Measurements from ENCODE around the gene IDE. TPM values are rescaled to one million over a fixed set of nuclear protein-coding genes. Genes with fewer than 3 reads are reported as not detected.
A peak's percentile ranks its signal among the peaks of the same experiment; 100 is the strongest.

The IDE gene
- total RNA-seq, 1 donor from 2014 or later: 29.1 TPM

DNA sequence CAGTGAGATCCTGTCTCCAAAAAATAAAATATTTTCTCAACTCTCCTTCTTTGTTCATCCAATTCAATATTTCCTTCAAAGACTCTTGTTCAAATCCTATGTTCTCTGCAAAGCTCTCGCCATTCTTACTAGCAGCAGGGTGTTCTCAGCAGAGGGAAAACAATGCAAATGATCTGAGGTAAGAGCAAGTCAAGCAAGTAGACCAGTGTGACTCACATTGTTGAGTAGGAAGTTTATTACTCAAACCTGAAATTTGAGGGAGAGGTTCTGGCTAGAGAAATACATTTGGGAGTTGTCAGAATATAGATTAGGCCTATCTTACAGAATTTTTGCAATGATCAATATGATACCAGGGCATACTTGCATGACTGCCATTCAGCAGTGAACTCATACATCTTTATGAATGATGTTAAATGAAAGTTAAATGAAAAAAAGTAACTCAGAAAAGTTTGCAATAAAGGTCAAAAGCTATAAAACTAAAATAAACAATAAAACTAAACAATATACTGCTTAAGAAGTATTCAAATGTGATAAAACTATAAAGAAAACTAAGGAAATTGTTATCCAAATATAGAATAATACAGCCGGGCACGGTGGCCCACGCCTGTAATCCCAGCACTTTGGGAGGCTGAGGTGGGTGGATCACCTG is 5.8 kb downstream of the IDE start:
- DNase-seq (ENCODE audit: low read depth): no peak

DNA sequence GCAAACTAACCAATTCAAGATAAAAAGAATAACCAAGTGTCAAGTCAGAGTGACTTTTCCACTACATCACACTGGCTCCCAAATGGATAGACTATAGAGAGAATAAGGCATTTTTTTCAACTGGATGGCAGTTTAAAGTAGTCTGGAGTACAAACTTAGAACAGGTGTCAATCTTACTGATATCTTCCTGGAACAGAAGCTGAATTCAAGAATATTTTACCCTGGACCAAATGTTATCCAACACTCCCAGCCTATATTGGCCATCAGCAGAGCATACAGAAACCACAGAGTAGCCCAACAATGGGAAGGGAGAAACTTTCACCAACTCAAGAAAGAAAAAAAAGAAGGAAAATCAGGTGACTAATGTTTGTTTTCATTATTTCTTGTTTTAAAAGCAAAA is 11.5 kb downstream of the IDE start:
- no peak for DNase-seq (ENCODE audit: low read depth)

DNA sequence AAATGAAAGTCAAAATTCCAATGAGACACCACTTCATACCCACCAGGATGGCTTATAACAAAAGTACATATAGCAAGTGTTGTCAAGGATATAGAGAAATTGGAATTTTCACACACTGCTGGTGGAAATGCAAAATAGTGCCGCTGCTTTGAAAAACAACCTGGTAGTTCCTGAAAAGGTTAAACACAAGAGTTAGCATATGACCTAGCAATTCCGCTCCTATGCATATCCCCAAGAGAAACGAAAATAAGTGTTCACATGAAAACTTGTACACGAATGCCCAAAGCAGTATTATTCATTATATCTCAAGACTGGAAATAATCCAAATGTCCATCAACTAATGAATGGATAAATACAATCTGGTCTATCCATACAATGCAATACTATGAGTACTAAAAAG is 14.8 kb downstream of the IDE start:
- DNase-seq (ENCODE audit: low read depth): no peak

DNA sequence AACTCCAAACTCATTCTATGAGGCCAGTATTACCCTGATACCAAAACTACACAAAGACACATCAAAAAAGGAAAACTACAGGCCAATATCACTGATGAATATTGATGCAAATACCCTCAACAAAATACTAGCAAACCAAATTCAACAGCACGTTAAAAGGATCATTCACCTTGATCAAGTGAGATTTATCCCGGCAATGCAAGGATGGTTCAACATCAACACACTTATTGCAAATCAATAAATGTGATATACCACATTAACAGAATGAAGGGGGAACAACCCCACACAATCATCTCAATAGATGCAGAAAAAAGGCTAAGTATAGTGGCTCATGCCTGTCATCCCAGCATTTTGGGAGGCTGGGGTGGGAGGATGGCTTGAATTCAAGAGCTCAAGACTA is 19.9 kb downstream of the IDE start:
- DNase-seq (ENCODE audit: low read depth): no peak

DNA sequence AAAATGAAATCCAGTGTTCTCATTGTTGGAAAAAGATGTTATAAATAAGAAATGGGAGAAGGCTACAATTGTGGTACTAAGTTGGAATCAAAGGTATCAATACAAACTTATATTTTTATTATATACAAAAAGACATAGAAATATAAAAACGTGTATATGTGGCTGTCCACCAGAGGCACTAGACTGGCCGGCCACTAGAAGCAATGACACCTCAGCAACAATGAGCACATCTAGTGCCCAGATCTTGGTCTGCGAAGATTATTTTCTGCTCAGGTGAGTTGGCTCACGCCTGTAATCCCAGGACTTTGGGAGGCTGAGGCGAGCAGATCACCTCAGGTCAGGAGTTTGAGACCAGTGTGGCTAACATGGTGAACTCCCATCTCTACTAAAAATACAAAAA is 21.6 kb downstream of the IDE start:
- DNase-seq (ENCODE audit: low read depth): no peak

DNA sequence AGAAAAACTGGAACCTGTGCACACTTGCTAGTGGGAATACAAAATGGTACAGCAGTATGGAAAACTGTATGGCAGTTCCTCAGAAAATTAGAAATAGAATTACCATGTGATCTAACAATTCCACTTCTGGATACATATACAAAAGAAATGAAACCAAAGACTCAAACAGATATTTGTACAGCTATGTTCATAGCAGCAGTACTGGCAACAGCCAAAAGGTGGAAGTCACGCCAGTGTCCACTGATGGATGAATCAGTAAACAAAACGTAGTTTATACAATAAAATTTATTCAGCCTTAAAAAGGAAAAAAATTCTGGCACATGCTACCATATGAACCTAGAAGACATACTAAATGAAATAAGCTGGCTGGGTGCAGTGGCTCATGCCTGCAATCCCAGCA is 23.0 kb downstream of the IDE start:
- no peak for DNase-seq (ENCODE audit: low read depth)

DNA sequence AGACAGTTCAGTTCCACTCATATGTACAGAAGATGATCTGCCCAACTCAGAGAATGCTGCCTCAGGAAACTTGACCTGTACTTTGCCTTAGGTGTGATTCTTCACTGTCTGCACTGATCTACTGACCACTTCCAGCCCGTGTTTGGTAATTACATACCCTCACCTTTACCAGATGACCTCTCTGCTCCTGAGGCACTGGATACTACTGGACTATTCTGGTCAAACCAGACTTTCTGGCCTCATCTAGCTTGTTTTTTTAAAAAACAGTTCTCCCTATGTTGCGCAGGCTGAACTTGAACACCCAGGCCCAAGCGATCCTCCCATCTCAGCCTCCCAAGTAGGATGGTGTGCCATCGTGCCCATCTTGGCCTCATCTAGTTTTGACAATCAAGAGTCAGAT is 26.2 kb downstream of the IDE start:
- DNase-seq (ENCODE audit: low read depth): no peak

DNA sequence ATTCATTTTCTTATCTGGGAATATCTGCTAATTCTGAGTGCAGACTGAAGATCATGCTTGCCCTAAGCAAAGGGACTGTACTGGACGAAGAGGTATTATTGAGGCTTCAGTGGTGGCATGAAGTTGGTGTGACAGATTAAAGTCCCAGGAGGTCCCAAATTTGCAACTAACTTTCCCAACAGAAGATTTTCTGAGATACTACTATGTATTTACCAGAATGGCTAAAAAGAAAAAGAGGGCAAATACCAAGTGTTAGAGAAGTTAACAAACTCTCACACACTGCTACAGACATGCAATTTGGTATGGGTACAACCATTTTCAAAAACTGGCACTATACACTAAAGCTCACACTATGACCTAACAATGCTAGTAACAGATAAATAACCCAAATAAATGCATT is 28.3 kb downstream of the IDE start:
- DNase-seq (ENCODE audit: low read depth): no peak

DNA sequence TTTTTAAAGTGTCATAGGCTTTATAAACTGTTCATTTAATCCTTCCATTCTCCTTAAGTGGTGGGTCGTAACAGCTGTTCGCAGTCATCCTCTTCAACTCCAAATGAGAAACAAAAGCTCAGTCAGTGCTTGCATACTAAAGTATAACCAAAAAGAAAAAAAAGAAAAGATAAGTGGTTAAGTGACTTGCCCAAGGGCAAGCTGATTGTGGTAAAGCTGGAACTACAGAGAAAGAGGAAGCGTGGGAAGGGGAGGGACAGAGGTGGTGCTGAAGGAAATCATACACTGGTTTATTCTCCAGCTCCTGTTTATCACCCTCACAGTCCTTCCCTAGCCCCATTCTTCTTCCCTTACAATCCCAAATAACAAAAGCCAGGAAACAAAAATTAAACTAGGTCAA is 29.6 kb downstream of the IDE start:
- DNase-seq (ENCODE audit: low read depth): peak; percentile 31

DNA sequence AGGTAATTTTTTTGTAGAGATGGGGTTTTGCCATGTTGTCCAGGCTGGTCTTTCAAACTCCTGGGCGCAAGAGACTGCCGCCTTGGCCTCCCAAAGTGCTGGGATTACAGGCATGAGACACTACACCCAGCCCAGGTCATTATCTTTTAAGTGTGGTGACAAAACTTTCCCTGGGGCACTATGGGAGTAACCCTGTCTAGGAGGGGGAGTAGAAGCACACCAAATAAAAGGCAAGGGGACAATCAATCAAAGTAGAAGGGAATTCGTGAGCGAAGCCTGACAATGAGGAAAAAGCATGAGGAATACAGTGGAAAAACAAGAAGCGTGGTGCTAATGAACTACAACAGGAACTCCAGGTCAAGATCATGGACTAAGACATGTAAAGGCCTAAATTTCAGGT is 31.4 kb downstream of the IDE start:
- no peak for DNase-seq (ENCODE audit: low read depth)

DNA sequence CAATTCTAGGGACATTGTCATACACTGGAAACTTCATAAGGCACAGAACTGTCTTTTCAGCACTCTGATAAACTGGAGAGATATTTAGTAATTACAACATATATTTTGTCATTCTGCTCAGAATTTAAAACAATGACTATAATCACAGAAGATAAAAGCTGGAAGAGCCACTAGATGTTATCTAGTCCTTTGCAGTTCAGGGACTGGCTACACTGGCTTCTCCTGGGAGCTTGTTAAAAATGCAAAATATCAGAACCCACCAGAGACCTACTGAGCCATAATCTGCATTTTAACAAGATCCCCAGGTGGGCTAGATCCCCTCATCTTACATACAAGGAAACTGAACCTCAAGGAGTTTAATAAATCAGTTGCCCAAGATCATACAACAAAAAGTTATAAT is 32.3 kb downstream of the IDE start:
- DNase-seq (ENCODE audit: low read depth): no peak

DNA sequence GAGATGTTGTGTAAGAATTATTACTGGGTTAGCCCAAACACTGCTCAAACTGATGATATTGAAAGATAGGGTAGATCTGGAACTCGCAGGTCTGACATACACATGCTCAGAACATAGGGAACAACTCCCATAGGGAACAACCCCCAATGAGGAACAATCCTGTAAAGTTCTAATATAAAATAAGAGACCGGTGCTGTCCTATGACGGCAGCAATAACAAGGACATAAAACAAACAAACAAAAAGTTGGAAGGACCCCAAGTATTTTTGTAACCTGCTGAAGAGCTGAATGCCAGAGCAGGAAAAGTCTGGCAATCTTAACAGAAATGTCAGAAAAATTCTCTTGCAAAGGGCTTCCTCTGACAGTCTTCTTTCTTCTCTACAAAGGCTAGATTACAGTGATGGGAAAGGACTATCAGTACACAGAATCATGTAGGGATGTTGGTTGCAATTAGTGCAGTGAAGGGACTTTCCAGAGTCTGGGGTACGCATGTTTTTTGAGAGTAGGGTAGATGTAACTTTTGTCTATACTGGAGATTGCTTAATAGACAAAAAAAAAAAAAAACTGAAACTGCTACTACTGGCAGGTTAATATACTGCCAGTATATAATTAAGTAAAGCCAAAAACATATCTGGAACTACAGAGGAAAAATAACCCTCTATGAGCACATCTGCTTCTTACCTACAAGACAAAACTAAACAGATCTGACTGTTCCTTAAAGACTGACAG is 35.5 kb downstream of the IDE start:
- no peak for DNase-seq (ENCODE audit: low read depth)

DNA sequence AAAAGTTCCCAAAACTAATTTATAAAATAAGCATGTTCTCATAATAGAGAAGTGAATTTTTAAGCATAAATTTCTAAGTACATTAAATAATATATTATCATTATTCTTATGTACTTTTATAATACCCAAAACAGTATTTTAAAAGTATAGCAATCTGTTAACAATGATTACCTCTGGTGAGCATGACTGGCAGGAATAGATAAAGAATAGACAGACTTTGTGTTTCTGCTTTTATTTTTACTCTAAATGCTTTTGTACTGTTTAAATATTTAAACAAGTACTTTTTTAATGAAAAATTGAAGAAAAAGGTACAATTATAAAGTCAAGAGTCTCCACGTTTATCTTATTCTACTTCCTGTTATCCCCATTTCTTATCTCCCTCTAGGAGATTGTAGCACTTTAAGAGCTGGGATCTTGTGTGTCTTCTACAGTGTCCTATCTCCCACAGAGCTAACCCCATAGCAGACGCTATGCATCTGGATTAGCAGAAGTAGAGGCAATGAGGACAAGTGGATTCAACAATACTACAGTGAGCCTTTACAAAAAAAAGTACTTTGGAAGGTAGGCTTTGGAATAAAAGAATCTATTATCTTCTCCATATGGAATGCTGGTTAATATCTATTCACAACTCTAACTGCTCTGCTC is 42.9 kb downstream of the IDE start:
- DNase-seq (ENCODE audit: low read depth): no peak

DNA sequence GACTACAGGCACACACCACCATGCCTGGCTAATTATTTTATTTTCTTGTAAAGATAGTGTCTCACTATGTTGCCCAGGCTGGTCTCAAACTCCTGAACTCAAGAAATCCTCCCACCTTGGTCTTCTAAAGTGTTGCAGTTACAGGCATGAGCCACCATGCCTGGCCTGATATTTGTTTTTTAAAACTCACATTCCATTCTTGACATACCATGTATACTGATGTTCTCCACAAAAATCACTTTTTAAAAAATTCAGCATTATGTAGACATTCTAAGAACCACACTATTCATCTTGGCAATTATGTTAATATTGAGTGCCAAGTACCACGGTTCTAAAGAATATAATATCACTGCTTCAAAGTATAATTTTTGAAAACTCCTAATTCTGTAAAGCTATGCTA is 43.5 kb downstream of the IDE start:
- no peak for DNase-seq (ENCODE audit: low read depth)

DNA sequence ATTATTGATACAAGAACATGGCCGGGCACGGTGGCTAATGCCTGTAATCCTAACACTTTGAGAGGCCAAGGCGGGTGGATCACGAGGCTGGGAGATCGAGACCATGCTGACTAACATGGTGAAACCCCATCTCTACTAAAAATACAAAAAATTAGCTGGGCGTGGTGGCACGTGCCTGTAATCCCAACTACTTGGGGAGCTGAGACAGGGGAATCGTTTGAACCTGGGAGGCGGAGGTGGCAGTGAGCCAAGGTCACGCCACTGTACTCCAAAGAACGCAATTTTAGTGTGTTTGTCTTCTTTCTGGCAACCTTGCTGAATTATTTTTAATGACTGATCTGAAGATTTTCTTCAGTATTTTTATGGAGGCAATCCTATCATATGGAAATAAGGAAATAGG is 46.2 kb downstream of the IDE start:
- DNase-seq (ENCODE audit: low read depth): no peak

DNA sequence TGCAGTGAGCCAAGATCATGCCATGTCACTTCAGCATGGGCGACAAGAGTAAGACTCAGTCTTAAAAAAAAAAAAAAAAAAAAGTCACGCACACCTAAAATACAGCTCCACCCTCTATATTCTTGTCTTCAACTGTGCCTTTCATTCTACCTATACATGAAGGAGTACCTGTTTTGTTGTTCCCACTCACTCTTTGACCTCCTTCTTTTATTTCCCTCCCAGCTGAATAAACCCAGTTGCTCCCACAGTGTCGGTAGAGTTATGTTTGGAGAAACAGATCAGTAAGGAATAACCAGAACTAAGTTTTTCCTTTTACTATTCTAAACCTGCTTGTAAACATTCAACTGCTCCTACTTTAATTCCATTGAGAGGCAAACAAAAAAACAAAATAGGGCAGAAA is 50.3 kb downstream of the IDE start:
- no peak for DNase-seq (ENCODE audit: low read depth)

DNA sequence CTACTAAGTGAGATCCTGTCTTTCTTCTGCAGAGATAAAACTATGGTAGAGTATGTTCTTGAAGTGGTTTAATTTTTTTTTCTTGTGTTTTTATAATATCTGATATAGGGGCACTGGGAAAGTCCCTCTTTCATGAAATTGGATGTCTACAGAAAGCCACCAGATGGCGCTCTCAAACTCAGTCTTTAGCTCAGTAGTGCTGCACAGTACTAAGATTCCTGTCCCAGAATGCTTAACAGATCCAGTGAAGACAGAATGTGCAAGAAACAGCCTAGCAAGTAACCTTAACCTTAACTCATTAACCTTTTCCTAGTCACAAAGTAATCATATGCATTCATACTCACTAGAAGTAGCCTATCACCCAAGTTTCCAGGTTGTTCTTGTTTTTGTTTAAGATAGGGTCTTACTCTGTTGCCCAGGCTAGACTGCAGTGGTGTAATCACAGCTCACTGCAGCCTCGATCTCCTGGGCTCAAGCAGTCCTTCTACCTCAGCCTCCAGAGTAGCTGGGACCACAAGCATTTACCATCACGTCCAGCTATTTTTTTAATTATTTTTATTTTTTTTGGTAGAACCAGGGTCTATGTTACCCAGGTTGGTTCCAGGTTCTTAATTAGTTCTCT is 56.7 kb downstream of the IDE start:
- DNase-seq (ENCODE audit: low read depth): peak; percentile 80

DNA sequence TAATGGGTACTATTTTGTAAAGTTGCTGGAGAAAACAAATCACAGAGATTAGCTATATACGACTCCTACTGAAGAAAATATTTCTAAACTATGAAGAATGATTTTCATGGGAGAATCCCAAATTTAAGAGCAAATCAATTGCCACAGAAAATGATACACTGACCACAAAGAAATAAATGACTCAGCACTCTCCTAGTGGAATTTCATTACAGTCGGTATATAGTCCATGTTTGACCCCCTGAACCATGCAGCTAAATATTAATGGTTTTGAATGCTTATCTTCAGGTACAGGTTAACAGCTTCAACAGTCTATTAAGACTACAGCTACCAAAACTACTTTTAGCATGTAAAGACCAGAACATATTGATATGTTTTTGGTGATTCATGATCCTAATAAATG is 65.0 kb downstream of the IDE start:
- no peak for DNase-seq (ENCODE audit: low read depth)

DNA sequence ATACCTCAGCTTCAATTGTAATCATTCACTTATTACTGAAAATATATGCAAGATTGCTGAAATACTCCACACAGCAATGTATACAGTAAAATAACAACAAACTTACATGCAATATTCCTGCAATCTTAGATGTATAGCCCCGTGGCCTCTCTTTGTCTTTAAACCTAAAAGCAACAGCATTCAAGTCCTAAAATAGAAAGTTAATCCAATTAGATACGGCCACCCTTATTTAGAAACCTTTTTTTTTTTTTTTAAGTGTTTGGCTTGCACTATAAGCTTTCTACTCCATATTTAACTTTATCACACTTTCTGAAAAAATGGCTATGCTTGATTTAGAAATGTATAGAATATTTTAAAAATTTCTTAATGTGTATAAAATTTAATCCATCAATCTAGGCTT is 67.6 kb downstream of the IDE start:
- no peak for DNase-seq (ENCODE audit: low read depth)

DNA sequence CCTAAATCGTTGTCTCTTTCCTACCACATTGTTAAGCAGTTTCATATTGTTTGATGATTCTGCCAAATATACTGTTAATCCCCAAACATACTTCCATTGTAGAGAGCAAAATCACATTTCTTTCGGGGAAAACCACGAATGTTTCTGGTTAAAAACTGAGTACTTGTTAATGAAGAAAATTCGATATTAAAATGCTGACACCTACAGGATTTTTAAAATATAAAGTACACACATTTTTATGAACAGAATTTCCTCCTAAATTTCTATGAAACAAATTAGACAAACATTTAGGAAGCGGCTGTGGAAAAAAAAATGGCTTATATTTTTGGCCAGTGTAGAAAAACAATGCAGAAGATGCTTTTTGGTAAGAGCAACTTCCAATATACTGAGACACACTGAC is 68.8 kb downstream of the IDE start:
- DNase-seq (ENCODE audit: low read depth): no peak

DNA sequence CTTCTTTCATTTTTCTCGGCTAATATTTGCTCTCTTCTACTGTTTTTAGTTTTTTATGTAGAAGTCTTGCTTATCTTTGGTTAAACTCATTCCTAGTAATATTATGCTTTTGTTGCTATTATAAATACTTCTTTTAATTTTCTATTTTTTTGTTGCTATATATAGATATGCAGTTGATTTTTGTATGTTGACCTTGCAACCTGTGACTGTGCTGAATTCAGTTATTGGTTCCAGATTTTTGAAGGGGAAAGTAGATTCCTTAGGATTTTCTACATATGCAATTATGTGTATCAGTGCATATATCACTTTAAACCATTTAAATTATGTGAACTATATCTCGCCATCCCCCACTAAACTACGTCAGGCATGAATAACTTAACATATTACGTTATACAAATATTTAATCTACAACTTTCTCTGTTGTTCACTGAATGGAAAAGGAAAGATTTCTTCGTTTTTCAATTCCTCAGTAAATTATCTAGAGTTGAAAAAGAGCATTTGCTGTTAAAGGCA is 71.5 kb downstream of the IDE start:
- no peak for DNase-seq (ENCODE audit: low read depth)

DNA sequence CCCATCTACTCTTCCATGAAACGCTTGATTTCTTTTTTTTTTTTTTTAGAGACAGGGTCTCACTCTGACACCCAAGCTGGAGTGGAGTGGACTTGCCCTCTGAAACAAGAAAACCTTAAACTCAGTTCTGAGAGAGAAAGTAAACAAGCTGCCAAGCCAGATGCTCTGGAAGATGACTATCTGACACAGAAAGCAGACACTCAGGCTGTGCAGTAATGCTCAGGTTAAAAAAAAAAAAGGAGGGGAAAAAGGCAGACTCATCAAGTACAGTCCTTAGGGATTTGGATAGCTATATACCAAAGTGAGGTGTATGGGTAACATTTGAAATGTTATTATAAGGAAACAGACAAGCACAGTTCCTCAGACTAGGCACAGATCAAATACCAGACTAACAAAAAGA is 80.5 kb downstream of the IDE start:
- no peak for DNase-seq (ENCODE audit: low read depth)

Data from myocyte (in vitro differentiated cells).